GM12878 (cell line): Measurements from ENCODE around the gene FTO. TPM values are rescaled to one million over a fixed set of nuclear protein-coding genes. Genes with fewer than 3 reads are reported as not detected.

ENCODE experiments used
- BRCA1 ChIP-seq: IDR thresholded peaks from 2 replicates; pipeline ENCODE4 v1.6.1; 2011; ENCODE audit warnings: low read depth, low read length, improper control_type of control experiment
- CBFB ChIP-seq: IDR thresholded peaks from 2 replicates; pipeline ENCODE4 v1.6.1; 2016; ENCODE audit warnings: antibody characterized with exemption, low read depth
- CHD4 ChIP-seq: fragments of 200-600 bp; sonication (generic); IDR thresholded peaks from 2 replicates; pipeline ENCODE4 v1.6.1; 2016; ENCODE audit warnings: mild to moderate bottlenecking
- CREM ChIP-seq: IDR thresholded peaks from 2 replicates; pipeline ENCODE4 v1.6.1; 2014; ENCODE audit warnings: antibody characterized with exemption, low read depth
- EED ChIP-seq: sonication (generic); IDR thresholded peaks from 2 replicates; pipeline ENCODE4 v1.6.1; 2016; ENCODE audit warnings: antibody characterized with exemption, low read depth
- HCFC1 ChIP-seq: fragments of 150-350 bp; IDR thresholded peaks from 2 replicates; pipeline ENCODE4 v1.6.1; 2014; ENCODE audit warnings: low read length
- IKZF2 ChIP-seq, 2 experiments: fragments of 450-650 bp; IDR thresholded peaks; 2 replicates each; pipeline ENCODE4 v1.6.1; 2017; ENCODE audit warnings: mild to moderate bottlenecking in 2 of 2, moderate library complexity in 2 of 2
- KLF5 ChIP-seq: fragments of 450-650 bp; IDR thresholded peaks from 2 replicates; pipeline ENCODE4 v1.6.1; 2014; ENCODE audit warnings: mild to moderate bottlenecking; ENCODE audit not compliant: partially characterized antibody
- MEF2A ChIP-seq: IDR thresholded peaks from 2 replicates; pipeline ENCODE4 v1.6.1; 2011; ENCODE audit warnings: low read depth, mild to moderate bottlenecking, low read length, moderate library complexity; ENCODE audit not compliant: insufficient read depth
- NBN ChIP-seq: fragments of 450-650 bp; IDR thresholded peaks from 2 replicates; pipeline ENCODE4 v1.6.1; 2016
- NFYA ChIP-seq: IDR thresholded peaks from 2 replicates; pipeline ENCODE4 v1.6.1; 2011; ENCODE audit warnings: low read depth, mild to moderate bottlenecking, low read length, improper control_type of control experiment, borderline replicate concordance
- NR2C1 ChIP-seq: fragments of 450-650 bp; IDR thresholded peaks from 2 replicates; pipeline ENCODE4 v1.6.1; 2017; ENCODE audit warnings: antibody characterized with exemption, mild to moderate bottlenecking, moderate library complexity
- POLR2A ChIP-seq: IDR thresholded peaks from 2 replicates; pipeline ENCODE4 v1.6.1; 2011; ENCODE audit warnings: low read depth, mild to moderate bottlenecking, low read length
- RCOR1 ChIP-seq: conservative IDR thresholded peaks from 2 replicates; pipeline ENCODE4 v1.6.1; 2012; ENCODE audit warnings: low read depth, low read length, improper control_type of control experiment
- RUNX3 ChIP-seq: IDR thresholded peaks from 2 replicates; pipeline ENCODE4 v1.6.1; 2012; ENCODE audit warnings: low read length, inconsistent platforms
- SIX5 ChIP-seq: IDR thresholded peaks from 2 replicates; pipeline ENCODE4 v1.6.1; 2011; ENCODE audit warnings: mild to moderate bottlenecking, low read depth, low read length, moderate library complexity; ENCODE audit not compliant: severe bottlenecking
- SRF ChIP-seq, 2 experiments: IDR thresholded peaks; 2 replicates each; pipeline ENCODE4 v1.6.1; 2011; ENCODE audit warnings: low read depth in 2 of 2, low read length in 2 of 2, mild to moderate bottlenecking in 1 of 2, moderate library complexity in 1 of 2
- TARDBP ChIP-seq: IDR thresholded peaks from 2 replicates; pipeline ENCODE4 v1.6.1; 2016; ENCODE audit warnings: borderline replicate concordance
- TCF12 ChIP-seq: IDR thresholded peaks from 2 replicates; pipeline ENCODE4 v1.6.1; 2011; ENCODE audit warnings: low read depth, mild to moderate bottlenecking, low read length
- TCF3 ChIP-seq: IDR thresholded peaks from 2 replicates; pipeline ENCODE4 v1.6.1; 2012; ENCODE audit warnings: low read depth, mild to moderate bottlenecking, low read length, borderline replicate concordance; ENCODE audit not compliant: insufficient read depth
- ZNF274 ChIP-seq: IDR thresholded peaks from one replicate; pipeline ENCODE4 v1.8.0; 2011; ENCODE audit not compliant: insufficient read length, insufficient read depth
- polyA plus RNA-seq, 11 experiments: library from polyadenylated mRNA; depleted of rRNA in 4 of 11; unstranded in 6 of 11; stranded (reverse) in 5 of 11; fragments of >200 nt; fragmentation: Nextera tagmentation in 4 of 11; fragmentation: Illumina TruSeq in 1 of 11; extraction: Ambion mirVana in 4 of 11; extraction: Trizol in 1 of 11; gene quantifications; 1 replicate in 1 of 11; 2 replicates in 10 of 11; pipeline versions ENCODE4 v1.2.1 to v1.2.3, GENCODE V29; 2011 to 2016; ENCODE audit warnings: inconsistent platforms in 2 of 11, missing spikeins in 2 of 11, low read depth in 1 of 11
- total RNA-seq, 4 experiments: library from RNA; depleted of rRNA in 3 of 4; stranded (reverse); fragments of >200 nt in 3 of 4; fragmentation: Illumina TruSeq in 1 of 4; extraction: Trizol in 1 of 4; gene quantifications; 2 replicates each; pipeline versions ENCODE4 v1.2.1 to v1.2.3, GENCODE V29; 2013 to 2021
- TF ChIP-seq, protein P1 (sequence below): fragments of 450-650 bp; IDR thresholded peaks from 2 replicates; pipeline ENCODE4 v1.6.1; 2016; ENCODE audit warnings: mild to moderate bottlenecking
- TF ChIP-seq, protein P2 (sequence below): fragments of 450-650 bp; IDR thresholded peaks from 2 replicates; pipeline ENCODE4 v1.6.1; 2014; ENCODE audit warnings: mild to moderate bottlenecking
- TF ChIP-seq, protein P3 (sequence below): IDR thresholded peaks from 2 replicates; pipeline ENCODE4 v1.6.1; 2011; ENCODE audit warnings: low read depth, mild to moderate bottlenecking, low read length, moderate library complexity, borderline replicate concordance; ENCODE audit errors: extremely low read depth
- TF ChIP-seq, protein P4 (sequence below): fragments of 450-650 bp; IDR thresholded peaks from 2 replicates; pipeline ENCODE4 v1.6.1; 2017; ENCODE audit warnings: borderline replicate concordance
- TF ChIP-seq, protein P5 (sequence below): IDR thresholded peaks from 2 replicates; pipeline ENCODE4 v1.6.1; 2011; ENCODE audit warnings: low read depth, low read length, improper control_type of control experiment, borderline replicate concordance

The FTO gene
- total and polyA plus RNA-seq, 10 of the 15 experiments (the other 5 are each of a cell fraction or from before 2014, with no cell fraction given), result 20.1 to 55.0 (median 47.0) TPM

DNA sequence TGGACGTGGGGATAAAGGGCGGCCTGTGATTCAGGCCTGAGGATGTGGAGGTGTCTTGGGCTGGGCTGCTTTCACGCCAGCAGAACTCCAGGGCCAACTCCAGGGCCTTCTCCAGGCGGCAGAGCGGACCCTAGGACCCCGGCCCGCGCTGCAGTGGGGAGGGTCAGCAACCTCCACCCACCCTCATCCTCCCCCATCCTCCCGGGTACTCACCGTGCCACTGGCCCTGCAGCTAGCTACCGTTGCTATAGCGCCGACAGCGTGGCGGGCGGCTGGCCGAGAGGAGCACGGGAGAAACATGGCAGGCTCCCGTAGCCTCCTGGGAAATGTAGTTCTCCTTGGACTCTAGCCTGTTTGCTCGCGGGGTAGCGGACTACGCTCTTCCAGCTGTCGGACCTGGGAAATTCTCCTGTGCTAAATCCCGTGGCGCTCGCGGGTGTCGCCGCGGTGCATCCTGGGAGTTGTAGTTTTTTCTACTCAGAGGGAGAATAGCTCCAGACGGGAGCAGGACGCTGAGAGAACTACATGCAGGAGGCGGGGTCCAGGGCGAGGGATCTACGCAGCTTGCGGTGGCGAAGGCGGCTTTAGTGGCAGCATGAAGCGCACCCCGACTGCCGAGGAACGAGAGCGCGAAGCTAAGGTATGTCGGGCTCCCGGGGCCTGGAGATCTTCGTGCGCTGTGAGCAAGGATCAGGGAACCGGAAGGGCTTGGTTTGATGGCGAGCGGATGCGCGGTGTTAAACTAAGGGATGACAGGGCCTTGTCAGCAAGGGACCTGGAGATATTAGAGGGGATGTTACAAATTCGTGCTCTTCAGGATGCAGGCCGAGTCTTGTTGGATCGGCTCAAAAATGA, at the start of gene FTO, which contains the start of gene RPGRIP1L (continued):
- TF ChIP-seq, protein P1, sequence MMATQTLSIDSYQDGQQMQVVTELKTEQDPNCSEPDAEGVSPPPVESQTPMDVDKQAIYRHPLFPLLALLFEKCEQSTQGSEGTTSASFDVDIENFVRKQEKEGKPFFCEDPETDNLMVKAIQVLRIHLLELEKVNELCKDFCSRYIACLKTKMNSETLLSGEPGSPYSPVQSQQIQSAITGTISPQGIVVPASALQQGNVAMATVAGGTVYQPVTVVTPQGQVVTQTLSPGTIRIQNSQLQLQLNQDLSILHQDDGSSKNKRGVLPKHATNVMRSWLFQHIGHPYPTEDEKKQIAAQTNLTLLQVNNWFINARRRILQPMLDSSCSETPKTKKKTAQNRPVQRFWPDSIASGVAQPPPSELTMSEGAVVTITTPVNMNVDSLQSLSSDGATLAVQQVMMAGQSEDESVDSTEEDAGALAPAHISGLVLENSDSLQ, result peak; percentile 56
- TF ChIP-seq TARDBP, result peak; percentile 96
- peak; percentile 92 for TF ChIP-seq RCOR1
- TF ChIP-seq, protein P2, sequence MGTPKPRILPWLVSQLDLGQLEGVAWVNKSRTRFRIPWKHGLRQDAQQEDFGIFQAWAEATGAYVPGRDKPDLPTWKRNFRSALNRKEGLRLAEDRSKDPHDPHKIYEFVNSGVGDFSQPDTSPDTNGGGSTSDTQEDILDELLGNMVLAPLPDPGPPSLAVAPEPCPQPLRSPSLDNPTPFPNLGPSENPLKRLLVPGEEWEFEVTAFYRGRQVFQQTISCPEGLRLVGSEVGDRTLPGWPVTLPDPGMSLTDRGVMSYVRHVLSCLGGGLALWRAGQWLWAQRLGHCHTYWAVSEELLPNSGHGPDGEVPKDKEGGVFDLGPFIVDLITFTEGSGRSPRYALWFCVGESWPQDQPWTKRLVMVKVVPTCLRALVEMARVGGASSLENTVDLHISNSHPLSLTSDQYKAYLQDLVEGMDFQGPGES, result no peak
- no peak for TF ChIP-seq NFYA
- peak; percentile 78 for TF ChIP-seq TCF12
- TF ChIP-seq CHD4, result no peak
- TF ChIP-seq IKZF2 (IDR thresholded peaks at IDR 0.05), result peak; percentile 86 to 89
- peak; percentile 94 for TF ChIP-seq SIX5
- TF ChIP-seq, protein P3, sequence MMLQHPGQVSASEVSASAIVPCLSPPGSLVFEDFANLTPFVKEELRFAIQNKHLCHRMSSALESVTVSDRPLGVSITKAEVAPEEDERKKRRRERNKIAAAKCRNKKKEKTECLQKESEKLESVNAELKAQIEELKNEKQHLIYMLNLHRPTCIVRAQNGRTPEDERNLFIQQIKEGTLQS, result peak; percentile 24; the same call in 1 of the 2 replicates
- 0 out of 2 replicates have a peak, but pooled peaks have one; percentile 10 for TF ChIP-seq MEF2A
- TF ChIP-seq TCF3, result peak; percentile 66; the same call in 1 of the 2 replicates
- TF ChIP-seq CBFB, result peak; percentile 88
- peak; percentile 77 for TF ChIP-seq EED
- TF ChIP-seq, protein P4, sequence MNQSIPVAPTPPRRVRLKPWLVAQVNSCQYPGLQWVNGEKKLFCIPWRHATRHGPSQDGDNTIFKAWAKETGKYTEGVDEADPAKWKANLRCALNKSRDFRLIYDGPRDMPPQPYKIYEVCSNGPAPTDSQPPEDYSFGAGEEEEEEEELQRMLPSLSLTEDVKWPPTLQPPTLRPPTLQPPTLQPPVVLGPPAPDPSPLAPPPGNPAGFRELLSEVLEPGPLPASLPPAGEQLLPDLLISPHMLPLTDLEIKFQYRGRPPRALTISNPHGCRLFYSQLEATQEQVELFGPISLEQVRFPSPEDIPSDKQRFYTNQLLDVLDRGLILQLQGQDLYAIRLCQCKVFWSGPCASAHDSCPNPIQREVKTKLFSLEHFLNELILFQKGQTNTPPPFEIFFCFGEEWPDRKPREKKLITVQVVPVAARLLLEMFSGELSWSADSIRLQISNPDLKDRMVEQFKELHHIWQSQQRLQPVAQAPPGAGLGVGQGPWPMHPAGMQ, result peak; percentile 76
- peak; percentile 71 for TF ChIP-seq POLR2A
- TF ChIP-seq RUNX3, result peak; percentile 85
- no peak for TF ChIP-seq ZNF274
- peak; percentile 69 for TF ChIP-seq BRCA1
- TF ChIP-seq SRF (IDR thresholded peaks at IDR 0.05; ENCODE audit: low read depth in 2 of 2, low read length in 2 of 2), result no peak
- TF ChIP-seq NBN, result no peak; the same call in 1 of the 2 replicates
- peak; percentile 97 for TF ChIP-seq HCFC1
- no peak for TF ChIP-seq KLF5
- TF ChIP-seq, protein P5, sequence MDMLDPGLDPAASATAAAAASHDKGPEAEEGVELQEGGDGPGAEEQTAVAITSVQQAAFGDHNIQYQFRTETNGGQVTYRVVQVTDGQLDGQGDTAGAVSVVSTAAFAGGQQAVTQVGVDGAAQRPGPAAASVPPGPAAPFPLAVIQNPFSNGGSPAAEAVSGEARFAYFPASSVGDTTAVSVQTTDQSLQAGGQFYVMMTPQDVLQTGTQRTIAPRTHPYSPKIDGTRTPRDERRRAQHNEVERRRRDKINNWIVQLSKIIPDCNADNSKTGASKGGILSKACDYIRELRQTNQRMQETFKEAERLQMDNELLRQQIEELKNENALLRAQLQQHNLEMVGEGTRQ, result peak; percentile 3; the same call in 1 of the 2 replicates
- peak; percentile 79 for TF ChIP-seq NR2C1
- peak; percentile 95 for TF ChIP-seq CREM
